ENCODE results near the gene HNF4A.

The HNF4A gene

DNA sequence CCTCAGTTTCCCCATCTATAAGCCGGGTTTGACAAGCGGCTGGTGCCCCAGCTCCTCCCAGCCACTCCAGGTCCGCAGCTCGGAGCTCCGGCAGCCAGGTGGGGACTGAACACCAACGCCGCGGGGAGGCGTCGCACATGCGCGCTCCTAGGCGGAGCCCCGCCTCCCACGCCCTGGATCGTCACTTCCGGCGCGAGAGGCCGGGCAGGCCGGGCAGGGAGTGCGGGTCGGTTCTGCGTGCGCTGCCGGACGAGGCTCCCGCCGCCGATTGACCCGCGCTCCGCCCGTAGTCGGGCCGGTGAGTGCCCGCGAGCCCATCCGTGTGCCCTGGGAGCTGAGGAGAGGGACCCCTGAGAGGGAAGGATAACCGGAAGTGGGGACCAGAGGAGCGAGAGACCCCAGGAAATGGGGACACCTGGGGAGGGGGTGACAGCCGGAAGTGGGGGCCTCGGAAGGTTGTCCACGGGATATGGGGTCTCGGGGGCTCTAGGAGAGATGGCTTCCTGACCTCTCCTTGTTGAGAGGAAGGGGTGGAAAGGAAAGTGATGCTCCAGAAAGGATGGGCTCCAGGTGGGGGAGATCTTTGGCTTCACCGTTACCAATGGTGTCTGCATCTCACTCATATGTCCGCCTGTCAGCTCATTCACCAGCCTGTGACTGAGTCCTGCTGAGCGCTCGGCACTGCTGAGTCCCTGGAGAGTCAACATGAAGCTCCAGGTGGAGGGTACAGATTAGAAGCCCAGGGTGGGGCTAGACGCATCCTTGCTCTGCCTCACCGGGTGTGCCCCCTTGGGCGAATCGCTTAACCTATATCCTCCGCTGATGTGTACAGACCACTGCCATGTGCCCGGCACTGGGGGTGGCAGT, 120.4 kb downstream of the HNF4A start, which contains the start of gene TTPAL:
TSS of gene TTPAL (plus strand) at position 181 of the 867 bp plus-strand sequence. CDS start 4,126 bp downstream, outside the sequence.
- peak; percentile 67 to 77 for DNase-seq

DNA sequence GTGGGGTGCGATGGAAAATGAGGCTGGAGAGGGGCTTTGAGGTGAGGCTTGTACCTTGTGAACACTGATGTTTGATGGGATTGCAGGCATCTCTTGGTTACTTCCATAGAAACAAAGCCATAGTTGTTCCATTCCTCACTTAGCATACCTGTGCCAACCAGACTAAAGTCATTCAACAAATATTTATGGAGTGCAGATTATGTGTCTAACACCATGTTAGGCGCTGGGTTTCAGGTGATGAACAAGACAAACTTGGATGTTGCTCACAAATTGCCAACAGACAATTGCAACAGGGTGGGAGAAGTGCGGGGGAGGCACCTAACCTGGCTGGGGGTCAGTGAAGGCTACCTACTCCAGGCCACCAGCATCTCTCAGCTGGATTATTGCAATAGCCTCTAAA, 121.7 kb downstream of the HNF4A start:
- no peak for DNase-seq

DNA sequence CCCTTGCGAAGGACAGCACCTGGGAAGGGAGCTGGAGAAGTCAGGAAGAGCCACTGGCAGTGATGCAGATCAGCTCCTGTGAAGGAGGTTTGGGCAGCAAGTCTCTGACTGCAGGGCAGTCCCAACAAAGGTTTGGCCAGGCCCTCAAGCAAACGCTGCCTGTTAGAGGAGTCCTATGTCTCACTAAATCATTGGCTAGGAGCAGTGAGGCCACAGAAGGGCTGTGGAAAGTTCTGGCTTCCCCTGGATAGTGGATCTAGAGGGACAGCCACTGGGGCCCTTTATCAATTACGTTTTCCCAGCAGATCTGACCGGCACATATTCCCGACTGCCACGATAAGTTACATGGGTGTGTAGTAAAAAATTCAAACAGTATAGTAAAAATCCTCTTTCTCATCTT, 122.7 kb downstream of the HNF4A start:
- DNase-seq = no peak

DNA sequence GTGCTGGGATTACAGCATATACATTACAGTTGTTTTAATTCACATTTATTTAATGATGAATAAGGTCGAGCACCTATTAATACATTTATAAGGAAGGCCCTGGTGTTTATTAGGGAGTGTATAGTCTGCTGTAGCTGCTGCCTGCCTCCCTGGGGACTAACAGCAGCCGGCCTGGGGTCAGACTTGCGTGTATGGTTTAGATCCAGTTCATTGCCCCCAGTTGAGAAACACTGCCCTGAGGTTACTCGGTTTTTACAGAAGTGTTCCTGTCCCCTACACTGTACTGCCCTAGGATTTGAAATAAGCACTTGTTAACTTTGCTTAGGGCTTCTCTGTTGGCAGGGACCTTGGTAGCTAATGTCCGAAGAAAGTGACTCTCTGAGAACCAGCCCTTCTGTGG, 124.1 kb downstream of the HNF4A start:
- DNase-seq = no peak

DNA sequence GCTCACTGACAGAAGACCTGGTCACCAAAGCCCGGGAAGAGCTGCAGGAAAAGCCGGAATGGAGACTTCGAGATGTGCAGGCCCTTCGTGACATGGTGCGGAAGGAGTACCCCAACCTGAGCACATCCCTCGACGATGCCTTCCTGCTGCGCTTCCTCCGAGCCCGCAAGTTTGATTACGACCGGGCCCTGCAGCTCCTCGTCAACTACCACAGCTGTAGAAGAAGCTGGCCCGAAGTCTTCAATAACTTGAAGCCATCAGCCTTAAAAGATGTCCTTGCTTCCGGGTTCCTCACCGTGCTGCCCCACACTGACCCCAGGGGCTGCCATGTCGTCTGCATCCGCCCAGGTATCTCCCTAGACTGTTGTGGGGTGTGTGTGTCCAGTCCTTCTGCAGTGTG, 124.6 kb downstream of the HNF4A start:
- no peak for DNase-seq

DNA sequence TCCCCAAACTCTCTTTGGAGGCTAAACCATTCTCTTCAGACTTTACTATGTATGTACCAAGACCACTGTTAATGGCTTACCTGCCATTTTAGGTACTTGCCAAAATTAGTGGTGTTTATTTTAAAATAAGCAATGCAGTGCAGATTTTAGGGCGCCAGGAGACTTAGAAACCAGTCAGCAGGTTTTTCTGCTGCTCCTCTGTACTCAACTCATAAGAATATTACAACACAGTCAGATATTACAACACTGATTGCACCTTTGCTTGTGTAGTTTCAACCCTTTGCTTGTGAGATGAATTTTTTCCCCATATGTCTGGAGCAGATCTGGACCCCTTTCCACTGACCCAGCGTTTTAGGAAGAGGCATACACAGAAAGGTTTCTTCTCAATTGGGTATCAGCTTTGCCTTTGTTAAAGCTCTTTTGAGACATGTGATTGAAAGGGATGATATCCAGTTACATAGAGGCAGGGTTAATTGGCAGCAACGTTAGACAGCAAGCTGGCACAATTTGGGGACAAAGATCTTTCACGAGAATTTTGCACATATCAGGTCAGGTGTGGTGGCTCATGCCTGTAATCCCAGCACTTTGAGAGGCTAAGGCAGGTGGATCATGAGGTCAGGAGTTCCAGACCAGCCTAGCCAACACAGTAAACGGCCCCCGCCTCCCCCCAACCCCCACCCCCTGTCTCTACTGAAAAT, 126.4 kb downstream of the HNF4A start:
- DNase-seq = peak in 1 of 2 experiments; percentile 35

DNA sequence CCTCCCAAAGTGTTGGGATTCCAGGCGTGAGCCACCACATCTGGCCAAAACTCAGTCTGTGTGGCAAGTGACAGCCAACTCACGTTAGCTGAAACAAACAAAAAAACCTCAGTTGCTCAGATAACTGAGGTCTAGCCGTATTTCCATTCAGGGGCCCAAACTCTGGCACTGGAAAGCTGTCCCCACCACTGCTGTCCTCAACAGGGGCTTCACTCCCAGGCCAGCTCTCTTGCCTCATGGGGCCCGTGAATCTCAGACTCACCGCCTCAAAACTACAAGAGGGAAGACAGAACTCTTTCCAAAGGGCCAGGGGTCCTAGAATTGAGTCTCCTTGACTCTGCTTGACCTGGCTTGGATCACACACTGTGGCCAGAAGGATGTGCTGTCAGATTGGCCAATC, 127.6 kb downstream of the HNF4A start:
- no peak for DNase-seq
